SK-N-SH (cell line): ENCODE results near the gene ZCCHC7. TPM values are rescaled to one million over a fixed set of nuclear protein-coding genes. Genes with fewer than 3 reads are reported as not detected.
"Not testable (repeated sequence)": the region's sequence is repeated elsewhere in the genome, so short reads cannot be mapped to it uniquely, and the experiment has no call there.

Experiments
- CTCF ChIA-PET: fragments of 300-600, 350-600 bp; formaldehyde crosslinking; extraction: SDS; loops from one replicate; lab custom pipeline; 2021; lab: Yijun Ruan, JAX
- POLR2A ChIA-PET: fragments of 350-600 bp; sonication (Branson Sonifier 250); formaldehyde crosslinking; extraction: SDS; loops from one replicate; lab custom pipeline; 2020; ENCODE audit warnings: antibody characterized with exemption, inconsistent platforms; lab: Yijun Ruan, JAX
- DNase-seq: peaks from one replicate; pipeline ENCODE4 v3.0.0; 2012
- H2AFZ ChIP-seq: fragments of 200-600 bp; sonication (generic); 2 replicates; pipeline ENCODE4 v1.8.1; 2016; ENCODE audit warnings: antibody characterized with exemption, mild to moderate bottlenecking, low read depth
- H3F3A ChIP-seq: fragments of 200-600 bp; sonication (generic); replicated peaks from 2 replicates; pipeline ENCODE3; 2016; ENCODE audit warnings: antibody characterized with exemption, mild to moderate bottlenecking; ENCODE audit not compliant: insufficient read depth
- H3K27ac ChIP-seq, 2 experiments: fragments of 200-500 bp in 1 of 2; fragments of 200-600 bp in 1 of 2; sonication (Bioruptor generic) in 1 of 2; sonication (generic), shearing (Covaris generic) in 1 of 2; 2 replicates each; pipeline versions ENCODE4 v1.5.1 to v1.6.1; 2014 to 2016; ENCODE audit warnings: low read depth in 2 of 2, inconsistent platforms in 1 of 2, low read length in 1 of 2, mild to moderate bottlenecking in 1 of 2, mixed read lengths in 1 of 2
- H3K27me3 ChIP-seq: fragments of 200-600 bp; sonication (generic), shearing (Covaris generic); 2 replicates; pipeline ENCODE4 v1.6.1; 2016; ENCODE audit warnings: mixed run types; ENCODE audit not compliant: insufficient read depth
- H3K36me3 ChIP-seq, 2 experiments: fragments of 200-500 bp in 1 of 2; fragments of 200-600 bp in 1 of 2; sonication (Bioruptor generic) in 1 of 2; sonication (generic) in 1 of 2; replicated peaks in 1 of 2; 2 replicates each; pipeline versions ENCODE3 to v1.5.1; 2014 to 2016; ENCODE audit warnings: low read length in 1 of 2, mild to moderate bottlenecking in 1 of 2; ENCODE audit not compliant: insufficient read depth in 2 of 2, control insufficient read depth in 1 of 2
- H3K4me1 ChIP-seq, 2 experiments: fragments of 200-500 bp in 1 of 2; fragments of 200-600 bp in 1 of 2; sonication (Bioruptor generic) in 1 of 2; sonication (generic), shearing (Covaris generic) in 1 of 2; 2 replicates each; pipeline versions ENCODE4 v1.5.1 to v1.6.1; 2014 to 2016; ENCODE audit warnings: low read depth in 1 of 2, low read length in 1 of 2, mixed run types in 1 of 2; ENCODE audit not compliant: insufficient read depth in 2 of 2, control insufficient read depth in 1 of 2
- H3K4me2 ChIP-seq: fragments of 200-600 bp; sonication (generic), shearing (Covaris generic); 2 replicates; pipeline ENCODE4 v1.6.1; 2017; ENCODE audit warnings: mixed run types
- H3K4me3 ChIP-seq, 2 experiments: fragments of 200-500 bp in 1 of 2; fragments of 200-600 bp in 1 of 2; sonication (Bioruptor generic) in 1 of 2; sonication (generic), shearing (Covaris generic) in 1 of 2; 2 replicates each; pipeline versions ENCODE4 v1.5.1 to v1.8.1; 2014 to 2016; ENCODE audit warnings: low read depth in 2 of 2, inconsistent platforms in 1 of 2, low read length in 1 of 2, mild to moderate bottlenecking in 1 of 2, mixed read lengths in 1 of 2, moderate library complexity in 1 of 2
- H3K79me2 ChIP-seq: fragments of 200-600 bp; sonication (generic); 2 replicates; pipeline ENCODE4 v1.8.1; 2017; ENCODE audit warnings: mild to moderate bottlenecking; ENCODE audit not compliant: insufficient read depth
- H3K9ac ChIP-seq: fragments of 200-600 bp; sonication (generic); 2 replicates; pipeline ENCODE4 v1.6.1; 2017; ENCODE audit warnings: mixed run types
- H3K9me2 ChIP-seq: fragments of 200-600 bp; sonication (generic); 2 replicates; pipeline ENCODE4 v1.6.1; 2017; ENCODE audit warnings: mixed run types
- H3K9me3 ChIP-seq: fragments of 200-600 bp; sonication (generic); 2 replicates; pipeline ENCODE4 v1.6.1; 2017; ENCODE audit warnings: mixed run types, mild to moderate bottlenecking, moderate library complexity
- H4K20me1 ChIP-seq: fragments of 200-600 bp; sonication (generic); 2 replicates; pipeline ENCODE4 v1.6.1; 2017; ENCODE audit warnings: mild to moderate bottlenecking, mixed run types; ENCODE audit not compliant: insufficient read depth
- CHD2 ChIP-seq: fragments of 150-350 bp; IDR thresholded peaks from 2 replicates; pipeline ENCODE4 v1.6.1; 2018; ENCODE audit warnings: low read length; ENCODE audit not compliant: partially characterized antibody
- FOSL2 ChIP-seq: IDR thresholded peaks from 2 replicates; pipeline ENCODE4 v1.4.0; 2012; ENCODE audit warnings: low read depth, mild to moderate bottlenecking, moderate library complexity, borderline replicate concordance
- FOXJ3 ChIP-seq: sonication (generic); formaldehyde crosslinking; IDR thresholded peaks from 2 replicates; pipeline ENCODE4 v1.5.1; 2020; ENCODE audit warnings: mild to moderate bottlenecking, missing genetic modification reagents
- MAX ChIP-seq: IDR thresholded peaks from 2 replicates; pipeline ENCODE4 v1.4.0; 2012; ENCODE audit warnings: low read depth
- MEF2A ChIP-seq: IDR thresholded peaks from 2 replicates; pipeline ENCODE4 v1.4.0; 2012; ENCODE audit warnings: low read depth, borderline replicate concordance
- NFIC ChIP-seq: IDR thresholded peaks from 2 replicates; pipeline ENCODE4 v1.4.0; 2012; ENCODE audit warnings: borderline replicate concordance
- PBX3 ChIP-seq: IDR thresholded peaks from 2 replicates; pipeline ENCODE4; 2012
- SMC3 ChIP-seq: IDR thresholded peaks from 2 replicates; pipeline ENCODE4 v1.6.1; 2012; ENCODE audit warnings: low read depth, low read length, improper control_type of control experiment
- TAF1 ChIP-seq: IDR thresholded peaks from 2 replicates; pipeline ENCODE4 v1.6.1; 2012; ENCODE audit warnings: low read depth, mild to moderate bottlenecking, low read length, moderate library complexity, borderline replicate concordance
- TCF12 ChIP-seq: IDR thresholded peaks from 2 replicates; pipeline ENCODE4 v1.4.0; 2012
- USF1 ChIP-seq: IDR thresholded peaks from 2 replicates; pipeline ENCODE4 v1.4.0; 2012; ENCODE audit warnings: low read depth, borderline replicate concordance
- WGBS: methylation state at CpG from one replicate; pipeline ENCODE4 v1.1.6; 2017; ENCODE audit warnings: low lambda C conversion rate; 5-methylcytosine and 5-hydroxymethylcytosine counted together
- polyA plus RNA-seq, 3 experiments: library from polyadenylated mRNA; depleted of rRNA; stranded (reverse); fragments of >200 nt; gene quantifications; 2 replicates each; pipeline ENCODE4 v1.2.3, GENCODE V29; 2012
- TF ChIP-seq, protein P1 (sequence below): IDR thresholded peaks from 2 replicates; pipeline ENCODE4 v1.6.1; 2012; ENCODE audit warnings: mild to moderate bottlenecking, low read depth, low read length, moderate library complexity

ZCCHC7 gene
- polyA plus RNA-seq, 1 of the 3 experiments (the other 2 are of a cell fraction): 12.6 TPM

DNA sequence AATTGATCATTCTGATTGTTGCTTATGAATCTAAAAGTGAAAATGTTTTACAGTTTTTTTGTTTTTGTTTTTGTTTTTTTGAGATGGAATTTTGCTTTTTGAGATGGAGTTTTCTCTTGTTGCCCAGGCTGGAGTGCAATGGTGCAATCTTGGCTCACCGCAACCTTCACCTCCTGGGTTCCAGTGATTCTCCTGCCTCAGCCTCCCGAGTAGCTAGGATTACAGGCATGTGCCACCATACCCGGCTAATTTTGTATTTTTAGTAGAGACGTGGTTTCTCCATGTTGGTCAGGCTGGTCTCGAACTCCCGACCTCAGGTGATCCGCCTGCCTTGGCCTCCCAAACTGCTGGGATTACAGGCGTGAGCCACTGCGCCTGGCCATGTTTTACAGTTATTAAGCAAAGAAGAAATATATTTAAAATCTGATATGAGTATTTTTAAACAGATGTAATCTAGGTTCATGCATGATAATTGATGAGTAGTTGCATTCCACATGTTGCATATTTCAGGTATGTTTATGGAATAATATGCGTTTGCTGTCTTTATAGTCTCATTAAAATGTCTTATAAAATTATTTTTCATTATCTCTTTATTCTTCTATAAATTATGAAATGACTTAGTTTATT, 171.4 kb downstream of the ZCCHC7 start:
- H4K20me1 ChIP-seq, POLR2A ChIA-PET: not testable (repeated sequence)

DNA sequence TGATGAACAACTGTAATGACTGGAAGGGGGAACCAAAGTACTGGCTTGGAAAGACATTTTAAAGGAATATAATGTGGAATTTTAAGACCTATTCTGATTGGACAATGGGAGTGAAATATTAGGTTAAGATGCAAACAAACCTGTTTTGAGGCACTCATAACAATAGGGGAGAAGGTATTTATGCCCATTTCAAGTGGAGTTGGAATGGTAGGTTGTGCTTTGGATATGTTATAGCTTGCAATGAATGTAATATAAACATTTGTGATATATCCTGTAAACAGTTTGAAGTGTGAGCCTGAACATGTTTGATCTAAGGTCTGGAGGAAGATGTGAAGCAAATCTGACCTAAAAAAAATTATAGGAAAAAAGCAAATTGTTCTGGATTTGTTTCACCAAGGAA, 172.5 kb downstream of the ZCCHC7 start:
- H4K20me1 ChIP-seq: no peaks in the 10 kb centered on the region

More for the DNA sequence above, 171.4 kb downstream of the ZCCHC7 start:
- H2AFZ ChIP-seq, DNase-seq, H3K4me3 ChIP-seq, H3K9me3 ChIP-seq, H3K27me3 ChIP-seq, H3K9me2 ChIP-seq, CTCF ChIA-PET, H3K36me3 ChIP-seq: not testable (repeated sequence)
- WGBS: 96% methylated on average over 10 of the region's 10 CpGs
- peaks cover 36% of the 10 kb centered on the region for H3K79me2 ChIP-seq
- H3F3A ChIP-seq: peaks cover 33% of the 10 kb centered on the region
- peak overlapping the region; percentile 63 for H3K4me2 ChIP-seq
- peaks cover 6 to 47% of the 10 kb centered on the region in 2 experiments; a peak in 3 of 4 replicates for H3K4me1 ChIP-seq
- H3K9ac ChIP-seq: peak overlapping the region; percentile 80; the same call in 1 of the 2 replicates
- H3K27ac ChIP-seq: peak overlapping the region in 1 of 2 experiments; percentile 98; a peak in 2 of 4 replicates

More for the DNA sequence above, 172.5 kb downstream of the ZCCHC7 start:
- H3K27me3 ChIP-seq: no peaks in the 10 kb centered on the region
- TF ChIP-seq PBX3 (no peak), FOXJ3 (CRISPR knock-in tag) (no peak), TAF1 (no peak), MEF2A (no peak), FOSL2 (no peak), MAX (no peak), NFIC (no peak), USF1 (no peak), TCF12 (no peak), CHD2 (no peak), SMC3 (no peak)
- TF ChIP-seq, protein P1, sequence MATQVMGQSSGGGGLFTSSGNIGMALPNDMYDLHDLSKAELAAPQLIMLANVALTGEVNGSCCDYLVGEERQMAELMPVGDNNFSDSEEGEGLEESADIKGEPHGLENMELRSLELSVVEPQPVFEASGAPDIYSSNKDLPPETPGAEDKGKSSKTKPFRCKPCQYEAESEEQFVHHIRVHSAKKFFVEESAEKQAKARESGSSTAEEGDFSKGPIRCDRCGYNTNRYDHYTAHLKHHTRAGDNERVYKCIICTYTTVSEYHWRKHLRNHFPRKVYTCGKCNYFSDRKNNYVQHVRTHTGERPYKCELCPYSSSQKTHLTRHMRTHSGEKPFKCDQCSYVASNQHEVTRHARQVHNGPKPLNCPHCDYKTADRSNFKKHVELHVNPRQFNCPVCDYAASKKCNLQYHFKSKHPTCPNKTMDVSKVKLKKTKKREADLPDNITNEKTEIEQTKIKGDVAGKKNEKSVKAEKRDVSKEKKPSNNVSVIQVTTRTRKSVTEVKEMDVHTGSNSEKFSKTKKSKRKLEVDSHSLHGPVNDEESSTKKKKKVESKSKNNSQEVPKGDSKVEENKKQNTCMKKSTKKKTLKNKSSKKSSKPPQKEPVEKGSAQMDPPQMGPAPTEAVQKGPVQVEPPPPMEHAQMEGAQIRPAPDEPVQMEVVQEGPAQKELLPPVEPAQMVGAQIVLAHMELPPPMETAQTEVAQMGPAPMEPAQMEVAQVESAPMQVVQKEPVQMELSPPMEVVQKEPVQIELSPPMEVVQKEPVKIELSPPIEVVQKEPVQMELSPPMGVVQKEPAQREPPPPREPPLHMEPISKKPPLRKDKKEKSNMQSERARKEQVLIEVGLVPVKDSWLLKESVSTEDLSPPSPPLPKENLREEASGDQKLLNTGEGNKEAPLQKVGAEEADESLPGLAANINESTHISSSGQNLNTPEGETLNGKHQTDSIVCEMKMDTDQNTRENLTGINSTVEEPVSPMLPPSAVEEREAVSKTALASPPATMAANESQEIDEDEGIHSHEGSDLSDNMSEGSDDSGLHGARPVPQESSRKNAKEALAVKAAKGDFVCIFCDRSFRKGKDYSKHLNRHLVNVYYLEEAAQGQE: no peak
- TF ChIP-seq, all 33 proteins: peak for 0
- Histone ChIP-seq H3K27ac (no peak overlapping the region), H3K36me3 (peaks cover 0 to 3% of the 10 kb centered on the region in 2 experiments), H3F3A (peaks cover 33% of the 10 kb centered on the region), H3K9me2 (no peaks in the 10 kb centered on the region), H3K9ac (no peak overlapping the region), H3K4me2 (no peak overlapping the region), H3K4me3 (no peak overlapping the region), H3K79me2 (peaks cover 31% of the 10 kb centered on the region), H3K4me1 (peaks cover 6 to 47% of the 10 kb centered on the region in 2 experiments; a peak in 3 of 4 replicates), H3K9me3 (peaks cover 5% of the 10 kb centered on the region; the same call in 1 of the 2 replicates), H2AFZ (no peak overlapping the region)
- ChIA-PET POLR2A (no interaction called here), CTCF (interaction anchor here (1.1 to 1.3 kb wide), 2 partner anchors 8 to 22 kb away, joined by 3 to 4 read pairs; no protein-coding TSS in a partner anchor)
- DNase-seq: no peak
